Naive thymus-derived CD8-positive, alpha-beta T cell (primary cell): Measurements from ENCODE around the gene CUL2. TPM values are rescaled to one million over a fixed set of nuclear protein-coding genes. Genes with fewer than 3 reads are reported as not detected.

Source experiments
- ATAC-seq, 2 donors: fragments of 150-1000 bp; cut with Tn5 transposase in 1 of 2; sonication (Bioruptor Pico), chemical (Tn5 transposase) in 1 of 2; 1 replicate in 1 of 2; 2 replicates in 1 of 2; pipeline ENCODE4 v1.10.0; 2021; ENCODE audit warnings: mild to moderate bottlenecking in 2 of 2, moderate library complexity in 2 of 2
- POLR2A ChIA-PET: fragments of 350-600 bp; sonication (Branson Sonifier 250); formaldehyde crosslinking; loops from one replicate; lab custom pipeline; 2021; ENCODE audit warnings: antibody characterized with exemption; lab: Charles Lee
- DNase-seq, 10 donors: peaks; one replicate each; pipeline versions ENCODE4 v3.0.0 to v3.0.0-alpha.2; 2020 to 2022
- H3K27ac Mint-ChIP-seq, 10 donors: one replicate each; pipeline ENCODE4 v1.8.0; 2020 to 2022; ENCODE audit warnings: mild to moderate bottlenecking in 10 of 10, mixed read lengths in 10 of 10, moderate library complexity in 4 of 10, inconsistent platforms in 1 of 10
- H3K27me3 Mint-ChIP-seq, 5 donors: one replicate each; pipeline ENCODE4 v1.8.0; 2021 to 2022; ENCODE audit warnings: mixed read lengths in 5 of 5
- H3K36me3 Mint-ChIP-seq, 3 donors: one replicate each; pipeline ENCODE4 v1.8.0; 2020 to 2022; ENCODE audit warnings: mixed read lengths in 3 of 3, mild to moderate bottlenecking in 2 of 3, inconsistent platforms in 1 of 3
- H3K4me1 Mint-ChIP-seq, 4 donors: one replicate each; pipeline ENCODE4 v1.8.0; 2021 to 2022; ENCODE audit warnings: mixed read lengths in 4 of 4
- H3K4me3 Mint-ChIP-seq, 10 donors: one replicate each; pipeline ENCODE4 v1.8.0; 2020 to 2022; ENCODE audit warnings: mild to moderate bottlenecking in 10 of 10, mixed read lengths in 10 of 10, moderate library complexity in 6 of 10, inconsistent platforms in 1 of 10
- H3K9me3 Mint-ChIP-seq, 9 donors: one replicate each; pipeline ENCODE4 v1.8.0; 2020 to 2022; ENCODE audit warnings: mixed read lengths in 9 of 9, mild to moderate bottlenecking in 3 of 9, inconsistent platforms in 1 of 9, moderate library complexity in 1 of 9
- polyA plus RNA-seq, 3 donors: library from polyadenylated mRNA; unstranded; fragments of 300-500 nt; fragmentation: Illumina TruSeq; gene quantifications; one replicate each; pipeline ENCODE4 v1.2.3, GENCODE V29; 2021
- total RNA-seq, 8 experiments: library from RNA in 2 of 8; stranded (reverse) in 2 of 8; gene quantifications; one replicate each; pipeline ENCODE4 v1.2.3 and lab custom pipeline; 2021 to 2026

The CUL2 gene
- total and polyA plus RNA-seq, 5 experiments from 2014 or later, result 21.9 to 37.6 (median 25.8) TPM

DNA sequence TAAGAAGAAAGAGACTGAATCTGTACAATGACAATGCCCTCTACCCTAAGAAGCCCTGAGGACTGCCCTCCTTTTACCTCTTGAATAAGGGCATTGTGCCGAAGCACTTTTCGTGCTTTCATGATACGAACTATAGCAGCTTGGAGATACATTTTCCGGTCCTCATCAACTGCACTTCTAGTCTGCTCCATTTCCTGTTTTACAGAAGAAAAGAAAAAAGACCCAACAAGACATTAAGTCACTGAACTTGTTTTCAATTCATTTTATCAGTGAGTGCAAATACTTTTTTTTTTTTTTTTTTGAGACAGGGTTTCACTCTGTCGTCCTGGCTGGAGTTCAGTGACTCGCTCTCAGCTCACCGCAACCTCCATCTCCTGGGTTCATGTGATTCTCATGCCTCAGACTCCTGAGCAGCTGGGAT lies 78.4 kb downstream of the CUL2 start:
- POLR2A ChIA-PET, result no interaction called here
- Mint-ChIP-seq H3K9me3 (no peaks in the 10 kb centered on the region), H3K4me3 (no peak overlapping the region), H3K36me3 (peaks cover 0 to 81% (median 32%) of the 10 kb centered on the region in 3 donors), H3K27me3 (no peaks in the 10 kb centered on the region), H3K4me1 (peaks cover 0 to 1% (median 0%) of the 10 kb centered on the region in 4 donors), H3K27ac (peak overlapping the region in 4 of 10 donors; percentile 16 to 60 (median 25))
- DNase-seq (no peak), ATAC-seq (peak in 1 of 2 donors; percentile 50)

GRCh38 chr10:35007858-35008301 lies 82.3 kb downstream of the CUL2 start:
- Mint-ChIP-seq H3K9me3 (no peaks in the 10 kb centered on the region), H3K27me3 (no peaks in the 10 kb centered on the region), H3K4me3 (no peak overlapping the region), H3K4me1 (peaks cover 0 to 1% (median 0%) of the 10 kb centered on the region in 4 donors), H3K36me3 (peaks cover 0 to 59% (median 27%) of the 10 kb centered on the region in 3 donors), H3K27ac (peak overlapping the region in 1 of 10 donors; percentile 65)
- ATAC-seq (no peak), DNase-seq (no peak)
- POLR2A ChIA-PET, result no interaction called here

DNA sequence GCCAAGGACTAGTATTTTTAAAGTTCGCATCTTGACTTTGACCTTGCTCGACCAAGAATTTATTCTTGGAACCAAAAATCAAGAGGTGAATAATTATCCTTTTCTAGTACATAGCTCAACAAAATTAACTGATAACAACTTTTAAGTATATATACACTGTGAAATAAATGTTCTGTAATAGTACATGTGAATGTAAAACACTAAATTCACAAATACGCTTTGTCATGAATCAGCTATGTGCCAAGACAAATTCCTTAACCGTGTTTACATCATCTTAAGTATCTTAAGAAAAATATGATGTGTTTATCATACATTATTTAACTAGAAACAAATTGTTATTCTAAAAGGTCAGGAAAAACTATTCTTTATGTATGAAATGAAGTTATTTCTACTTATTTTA lies 83.3 kb downstream of the CUL2 start:
- H3K4me3 Mint-ChIP-seq, result no peak overlapping the region
- peaks cover 0 to 48% (median 21%) of the 10 kb centered on the region in 3 donors for H3K36me3 Mint-ChIP-seq
- ATAC-seq, result no peak
- H3K27me3 Mint-ChIP-seq, result no peaks in the 10 kb centered on the region
- no peak overlapping the region for H3K27ac Mint-ChIP-seq
- no peaks in the 10 kb centered on the region for H3K9me3 Mint-ChIP-seq
- peaks cover 0 to 1% (median 0%) of the 10 kb centered on the region in 4 donors for H3K4me1 Mint-ChIP-seq
- DNase-seq, result no peak
- POLR2A ChIA-PET, result no interaction called here

DNA sequence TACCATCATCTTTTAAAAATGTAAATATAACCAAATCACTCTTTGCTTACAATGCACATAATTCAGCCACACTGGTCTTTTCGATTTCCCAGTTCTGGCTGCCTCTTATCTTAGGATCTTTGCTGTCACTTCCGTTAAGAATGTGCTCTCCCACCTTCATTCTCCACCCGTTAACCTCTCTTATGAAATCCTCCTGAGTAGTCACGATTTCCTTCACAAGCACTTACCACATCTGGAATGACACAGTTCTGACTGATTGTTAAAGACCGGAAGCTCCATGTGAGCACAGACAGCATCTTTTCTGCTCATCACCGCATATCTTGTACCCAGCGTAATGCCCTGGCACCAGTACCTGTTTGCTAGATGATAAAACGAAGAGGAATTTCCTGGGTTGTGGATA lies 84.3 kb downstream of the CUL2 start:
- H3K4me3 Mint-ChIP-seq, result no peak overlapping the region
- H3K9me3 Mint-ChIP-seq, result no peaks in the 10 kb centered on the region
- H3K27me3 Mint-ChIP-seq, result no peaks in the 10 kb centered on the region
- no peak for ATAC-seq
- POLR2A ChIA-PET, result interaction anchor here (0.6 kb wide), 1 partner anchor 41 kb away, joined by 3 read pairs; no protein-coding TSS in a partner anchor
- H3K36me3 Mint-ChIP-seq, result peaks cover 0 to 41% (median 18%) of the 10 kb centered on the region in 3 donors
- H3K27ac Mint-ChIP-seq, result peak overlapping the region in 1 of 10 donors; percentile 3
- DNase-seq, result no peak
- peaks cover 0 to 1% (median 0%) of the 10 kb centered on the region in 4 donors for H3K4me1 Mint-ChIP-seq

- no peaks in the 10 kb centered on the region for H3K9me3 Mint-ChIP-seq
- ATAC-seq (no peak), DNase-seq (no peak)
- POLR2A ChIA-PET, result no interaction called here
- H3K36me3 Mint-ChIP-seq, result peaks cover 0 to 29% (median 9%) of the 10 kb centered on the region in 3 donors
- no peak overlapping the region for H3K27ac Mint-ChIP-seq
- H3K4me1 Mint-ChIP-seq, result peaks cover 0 to 1% (median 0%) of the 10 kb centered on the region in 4 donors
- H3K27me3 Mint-ChIP-seq, result no peaks in the 10 kb centered on the region
- no peak overlapping the region for H3K4me3 Mint-ChIP-seq
These were observed 85.5 kb downstream of the CUL2 start for GRCh38 chr10:35004651-35005050.

GRCh38 chr10:35003906-35004305 lies 86.2 kb downstream of the CUL2 start:
- no peak overlapping the region for H3K4me3 Mint-ChIP-seq
- H3K9me3 Mint-ChIP-seq, result no peaks in the 10 kb centered on the region
- peaks cover 0 to 1% (median 0%) of the 10 kb centered on the region in 4 donors for H3K4me1 Mint-ChIP-seq
- peaks cover 0 to 21% (median 5%) of the 10 kb centered on the region in 3 donors for H3K36me3 Mint-ChIP-seq
- no peak for DNase-seq
- ATAC-seq, result no peak
- H3K27ac Mint-ChIP-seq, result peak overlapping the region in 3 of 10 donors; percentile 5 to 47 (median 43)
- no peaks in the 10 kb centered on the region for H3K27me3 Mint-ChIP-seq
- POLR2A ChIA-PET, result no interaction called here

DNA sequence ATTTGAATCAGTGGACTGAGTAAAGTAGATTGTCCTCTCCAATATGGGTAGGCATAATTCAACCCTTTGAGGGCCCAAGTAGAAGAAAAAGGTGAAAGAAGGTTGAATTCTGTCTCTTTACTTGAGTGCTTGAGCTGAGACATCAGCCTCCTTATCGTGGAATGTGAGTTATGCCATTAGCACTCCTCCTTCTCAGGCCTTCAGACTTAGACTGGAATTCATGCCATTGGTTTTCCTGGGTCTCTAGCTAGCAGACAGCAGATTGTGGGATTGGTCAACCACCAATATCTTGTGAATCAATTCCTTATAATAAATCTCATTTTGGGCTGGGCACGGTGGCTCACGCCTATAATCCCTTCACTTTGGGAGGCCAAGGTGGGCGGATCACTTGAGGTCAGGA lies 89.2 kb downstream of the CUL2 start:
- H3K27me3 Mint-ChIP-seq, result no peaks in the 10 kb centered on the region
- no peak overlapping the region for H3K4me3 Mint-ChIP-seq
- H3K4me1 Mint-ChIP-seq, result peaks cover 0 to 2% (median 0%) of the 10 kb centered on the region in 4 donors
- ATAC-seq (no peak), DNase-seq (no peak)
- H3K36me3 Mint-ChIP-seq, result peaks cover 0 to 13% (median 2%) of the 10 kb centered on the region in 3 donors
- no peaks in the 10 kb centered on the region for H3K9me3 Mint-ChIP-seq
- POLR2A ChIA-PET, result no interaction called here
- no peak overlapping the region for H3K27ac Mint-ChIP-seq

GRCh38 chr10:34999532-34999931 lies 90.6 kb downstream of the CUL2 start:
- Mint-ChIP-seq H3K27me3 (no peaks in the 10 kb centered on the region), H3K27ac (no peak overlapping the region), H3K4me1 (peaks cover 2 to 6% (median 5%) of the 10 kb centered on the region in 4 donors), H3K4me3 (no peak overlapping the region), H3K9me3 (no peaks in the 10 kb centered on the region), H3K36me3 (peaks cover 0 to 9% (median 2%) of the 10 kb centered on the region in 3 donors)
- POLR2A ChIA-PET, result interaction anchor here (0.6 kb wide), 1 partner anchor 16 kb away, joined by 3 read pairs; no protein-coding TSS in a partner anchor
- DNase-seq, result no peak
- ATAC-seq, result no peak

DNA sequence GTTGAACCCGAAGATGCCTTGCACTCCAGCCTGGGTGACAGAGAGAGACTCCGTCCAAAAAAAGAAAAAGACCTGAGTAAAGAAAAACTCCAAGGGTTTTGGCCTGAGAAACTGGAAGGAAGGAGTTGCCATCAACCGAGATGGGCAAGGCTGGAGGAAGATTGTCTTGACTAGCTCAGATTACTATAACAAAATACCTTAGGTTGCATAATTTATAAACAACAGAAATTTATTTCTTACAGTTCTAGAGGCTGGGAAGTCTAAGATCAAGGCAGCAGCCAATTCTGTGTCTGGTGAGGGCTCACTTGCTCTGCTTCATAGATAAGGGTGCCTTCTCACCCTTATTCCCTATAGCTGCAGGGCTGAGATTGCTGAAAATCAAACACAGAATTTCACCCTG lies 91.2 kb downstream of the CUL2 start:
- POLR2A ChIA-PET, result interaction anchor here (0.6 kb wide), 1 partner anchor 15 kb away, joined by 3 read pairs; no protein-coding TSS in a partner anchor
- ATAC-seq, result no peak
- no peak overlapping the region for H3K4me3 Mint-ChIP-seq
- no peaks in the 10 kb centered on the region for H3K27me3 Mint-ChIP-seq
- H3K4me1 Mint-ChIP-seq, result peaks cover 2 to 11% (median 9%) of the 10 kb centered on the region in 4 donors
- peaks cover 0 to 6% (median 2%) of the 10 kb centered on the region in 3 donors for H3K36me3 Mint-ChIP-seq
- no peak for DNase-seq
- H3K9me3 Mint-ChIP-seq, result no peaks in the 10 kb centered on the region
- H3K27ac Mint-ChIP-seq, result peak overlapping the region in 1 of 10 donors; percentile 24

DNA sequence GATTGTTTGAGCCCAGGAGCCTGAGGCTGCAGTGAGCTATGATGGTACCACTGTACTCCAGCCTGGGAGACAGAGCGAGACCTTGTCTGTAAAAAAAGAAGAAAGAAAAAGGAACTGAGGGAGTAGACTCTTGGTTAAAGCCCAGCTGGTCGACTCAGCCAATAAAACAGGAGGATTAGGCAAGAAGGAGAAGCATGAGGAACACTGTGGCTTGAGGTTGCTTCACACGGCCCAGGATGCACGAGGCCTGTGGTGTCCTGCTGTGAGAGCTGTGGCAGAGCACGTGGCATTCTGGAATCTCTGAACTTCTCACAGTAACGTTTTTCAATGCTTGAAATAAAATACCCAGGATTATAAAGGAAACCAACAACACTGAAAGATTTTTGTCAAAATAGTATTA lies 93.3 kb downstream of the CUL2 start:
- no peaks in the 10 kb centered on the region for H3K9me3 Mint-ChIP-seq
- ATAC-seq (no peak), DNase-seq (no peak)
- POLR2A ChIA-PET, result no interaction called here
- peaks cover 0 to 2% (median 2%) of the 10 kb centered on the region in 3 donors for H3K36me3 Mint-ChIP-seq
- H3K4me1 Mint-ChIP-seq, result peaks cover 2 to 11% (median 9%) of the 10 kb centered on the region in 4 donors
- H3K27me3 Mint-ChIP-seq, result no peaks in the 10 kb centered on the region
- no peak overlapping the region for H3K4me3 Mint-ChIP-seq
- H3K27ac Mint-ChIP-seq, result peak overlapping the region in 2 of 10 donors; percentile 35 to 52

- Mint-ChIP-seq H3K27me3 (no peaks in the 10 kb centered on the region), H3K4me1 (peaks cover 2 to 11% (median 9%) of the 10 kb centered on the region in 4 donors), H3K4me3 (peak overlapping the region in 1 of 10 donors; percentile 15), H3K27ac (peak overlapping the region in 1 of 10 donors; percentile 50), H3K9me3 (no peaks in the 10 kb centered on the region), H3K36me3 (peaks cover 0 to 2% (median 2%) of the 10 kb centered on the region in 3 donors)
- ATAC-seq (no peak), DNase-seq (no peak)
- POLR2A ChIA-PET, result interaction anchor here (0.6 kb wide), 1 partner anchor 8 kb away, joined by 3 read pairs; no protein-coding TSS in a partner anchor
These were observed 94.2 kb downstream of the CUL2 start for GRCh38 chr10:34995925-34996324.

- Mint-ChIP-seq H3K4me3 (no peak overlapping the region), H3K9me3 (no peaks in the 10 kb centered on the region), H3K4me1 (peaks cover 2 to 11% (median 9%) of the 10 kb centered on the region in 4 donors), H3K27me3 (no peaks in the 10 kb centered on the region), H3K27ac (peak overlapping the region in 2 of 10 donors; percentile 30 to 50), H3K36me3 (peaks cover 0 to 2% (median 2%) of the 10 kb centered on the region in 3 donors)
- peak in 7 of 10 donors; percentile 3 to 65 (median 19) for DNase-seq
- POLR2A ChIA-PET, result no interaction called here
- ATAC-seq, result peak; percentile 58 to 84
These were observed 95.5 kb downstream of the CUL2 start for GRCh38 chr10:34994565-34995142.

DNA sequence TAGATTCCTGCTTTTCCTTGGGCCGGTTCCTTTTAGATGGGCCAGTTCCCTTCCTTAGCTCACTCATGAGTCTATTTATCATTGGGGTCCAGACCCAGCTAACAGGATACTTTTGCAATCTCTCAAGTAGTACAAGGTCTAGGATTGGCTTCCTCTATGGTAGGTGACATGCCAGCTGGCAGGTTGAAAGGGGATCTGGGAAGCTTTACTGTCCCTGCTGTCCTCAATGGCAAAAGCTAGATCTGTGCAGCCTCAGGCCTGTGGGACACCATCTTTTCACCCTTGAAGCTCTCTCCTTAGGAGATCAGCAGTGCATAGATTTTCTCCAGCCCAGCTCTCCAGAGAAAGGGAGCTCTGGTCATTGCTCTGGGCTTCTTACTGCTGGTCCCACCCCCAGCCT lies 96.4 kb downstream of the CUL2 start:
- DNase-seq, result no peak
- peaks cover 2 to 11% (median 9%) of the 10 kb centered on the region in 4 donors for H3K4me1 Mint-ChIP-seq
- no peaks in the 10 kb centered on the region for H3K27me3 Mint-ChIP-seq
- POLR2A ChIA-PET, result no interaction called here
- H3K9me3 Mint-ChIP-seq, result no peaks in the 10 kb centered on the region
- ATAC-seq, result no peak
- peaks cover 0 to 2% (median 2%) of the 10 kb centered on the region in 3 donors for H3K36me3 Mint-ChIP-seq
- H3K27ac Mint-ChIP-seq, result peak overlapping the region in 1 of 10 donors; percentile 5
- H3K4me3 Mint-ChIP-seq, result no peak overlapping the region
